Endothelial cell (in vitro differentiated cells): ENCODE results near the gene GPER1. TPM values are rescaled to one million over a fixed set of nuclear protein-coding genes. Genes with fewer than 3 reads are reported as not detected.
"Not testable (repeated sequence)": the region's sequence is repeated elsewhere in the genome, so short reads cannot be mapped to it uniquely, and the experiment has no call there.

Source experiments
- DNase-seq: peaks from one replicate; pipeline ENCODE4 v3.0.0; 2021; ENCODE audit warnings: low spot score
- H3K27ac Mint-ChIP-seq: one replicate; pipeline ENCODE4 v1.8.0; 2021; ENCODE audit warnings: mixed read lengths, inconsistent platforms; ENCODE audit not compliant: unreplicated experiment
- H3K27me3 Mint-ChIP-seq: one replicate; pipeline ENCODE4 v1.8.0; 2021; ENCODE audit warnings: mild to moderate bottlenecking, moderate library complexity, mixed read lengths, inconsistent platforms; ENCODE audit not compliant: unreplicated experiment
- H3K36me3 Mint-ChIP-seq: one replicate; pipeline ENCODE4 v1.8.0; 2021; ENCODE audit warnings: mild to moderate bottlenecking, low read depth, mixed read lengths, inconsistent platforms; ENCODE audit not compliant: unreplicated experiment
- H3K4me1 Mint-ChIP-seq: one replicate; pipeline ENCODE4 v1.8.0; 2021; ENCODE audit warnings: mild to moderate bottlenecking, mixed read lengths, inconsistent platforms; ENCODE audit not compliant: unreplicated experiment
- H3K4me3 Mint-ChIP-seq: one replicate; pipeline ENCODE4 v1.8.0; 2021; ENCODE audit warnings: mild to moderate bottlenecking, mixed read lengths, inconsistent platforms; ENCODE audit not compliant: unreplicated experiment
- H3K9me3 Mint-ChIP-seq: one replicate; pipeline ENCODE4 v1.8.0; 2021; ENCODE audit warnings: mixed read lengths, inconsistent platforms; ENCODE audit not compliant: unreplicated experiment
- total RNA-seq: library from RNA; stranded (reverse); fragmentation: NEBNext Ultra II Directional; extraction: Animal tissue kit (Norgen Biotek cat#: 25700); gene quantifications from one replicate; pipeline ENCODE4 v1.2.1, GENCODE V29; 2021; ENCODE audit not compliant: unreplicated experiment
- TF ChIP-seq, protein P1 (sequence below): fragments of 200-600 bp; sonication (generic); IDR thresholded peaks from one replicate; pipeline ENCODE4 v1.5.0; 2021; ENCODE audit warnings: antibody characterized with exemption; ENCODE audit not compliant: unreplicated experiment

The GPER1 gene
- total RNA-seq, 1 donor from 2014 or later = 0.72 TPM

GRCh38 chr7:1142051-1142635 is 54.2 kb downstream of the GPER1 start:
- TF ChIP-seq, protein P1, sequence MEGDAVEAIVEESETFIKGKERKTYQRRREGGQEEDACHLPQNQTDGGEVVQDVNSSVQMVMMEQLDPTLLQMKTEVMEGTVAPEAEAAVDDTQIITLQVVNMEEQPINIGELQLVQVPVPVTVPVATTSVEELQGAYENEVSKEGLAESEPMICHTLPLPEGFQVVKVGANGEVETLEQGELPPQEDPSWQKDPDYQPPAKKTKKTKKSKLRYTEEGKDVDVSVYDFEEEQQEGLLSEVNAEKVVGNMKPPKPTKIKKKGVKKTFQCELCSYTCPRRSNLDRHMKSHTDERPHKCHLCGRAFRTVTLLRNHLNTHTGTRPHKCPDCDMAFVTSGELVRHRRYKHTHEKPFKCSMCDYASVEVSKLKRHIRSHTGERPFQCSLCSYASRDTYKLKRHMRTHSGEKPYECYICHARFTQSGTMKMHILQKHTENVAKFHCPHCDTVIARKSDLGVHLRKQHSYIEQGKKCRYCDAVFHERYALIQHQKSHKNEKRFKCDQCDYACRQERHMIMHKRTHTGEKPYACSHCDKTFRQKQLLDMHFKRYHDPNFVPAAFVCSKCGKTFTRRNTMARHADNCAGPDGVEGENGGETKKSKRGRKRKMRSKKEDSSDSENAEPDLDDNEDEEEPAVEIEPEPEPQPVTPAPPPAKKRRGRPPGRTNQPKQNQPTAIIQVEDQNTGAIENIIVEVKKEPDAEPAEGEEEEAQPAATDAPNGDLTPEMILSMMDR = no peak
- Mint-ChIP-seq H3K36me3 (no peaks in the 10 kb centered on the region), H3K4me3 (no peak overlapping the region), H3K27me3 (no peaks in the 10 kb centered on the region), H3K4me1 (peaks cover 2% of the 10 kb centered on the region), H3K9me3 (no peaks in the 10 kb centered on the region), H3K27ac (no peak overlapping the region)
- no peak for DNase-seq

- H3K4me3 Mint-ChIP-seq, H3K27me3 Mint-ChIP-seq, H3K4me1 Mint-ChIP-seq, H3K9me3 Mint-ChIP-seq, H3K27ac Mint-ChIP-seq, H3K36me3 Mint-ChIP-seq, DNase-seq: not testable (repeated sequence)
Observed at GRCh38 chr7:1143031-1143430, 55.1 kb downstream of the GPER1 start.

Other genes with a start within 250 kb of the GPER1 start
- gene GET4, start 211.6 kb upstream of the GPER1 start, total RNA-seq = 61.3 TPM
- gene ADAP1, start 133.4 kb upstream of the GPER1 start, total RNA-seq = 1.7 TPM
- 10.2 TPM for gene COX19, start 112.6 kb upstream of the GPER1 start, total RNA-seq
- gene CYP2W1, start 104.9 kb upstream of the GPER1 start, total RNA-seq = not detected
- gene GPR146, start 43.6 kb upstream of the GPER1 start, total RNA-seq = 8.1 TPM
- 36.0 TPM for gene ZFAND2A, start 72.1 kb downstream of the GPER1 start, total RNA-seq
- not detected for gene UNCX, start 144.8 kb downstream of the GPER1 start, total RNA-seq